ENCODE data around the gene KAZN.

KAZN gene

DNA sequence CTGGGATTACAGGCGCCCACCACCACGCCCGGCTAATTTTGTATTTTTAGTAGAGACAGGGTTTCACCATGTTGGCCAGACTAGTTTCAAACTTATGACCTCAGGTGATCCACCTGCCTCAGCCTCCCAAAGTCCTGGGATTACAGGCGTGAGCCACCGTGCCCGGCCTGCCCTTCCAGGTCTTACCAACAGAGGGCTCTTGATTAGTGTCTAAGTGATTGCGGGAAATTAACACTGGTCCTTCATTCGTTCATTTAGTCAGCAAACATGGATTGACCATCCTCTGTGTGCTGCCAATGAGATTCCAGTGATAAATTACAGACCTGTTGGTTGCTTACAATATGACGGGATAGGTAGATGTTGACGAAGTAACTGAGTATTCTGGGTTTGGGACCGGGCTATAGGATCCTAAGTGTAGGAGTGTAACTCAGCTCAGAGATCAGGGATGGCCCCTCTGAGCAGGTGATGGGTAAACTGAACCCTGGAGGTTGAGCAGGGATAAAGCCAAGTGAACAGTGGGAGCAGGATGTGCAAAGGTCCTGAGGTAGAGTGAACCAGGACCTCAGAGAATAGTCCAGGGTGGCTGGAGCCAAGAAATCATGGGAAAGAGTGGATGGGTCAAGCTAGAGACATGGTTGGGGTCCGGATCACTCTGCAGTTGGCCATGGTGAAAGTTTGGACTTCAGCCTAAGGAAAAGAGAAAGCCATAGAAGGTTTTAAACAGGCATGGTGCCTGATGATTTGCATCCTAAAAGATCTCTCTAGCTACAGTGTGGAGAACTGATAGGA is 171.2 kb downstream of the KAZN start:
- Histone ChIP-seq H3K4me1 (ENCODE audit: control insufficient read depth, insufficient read depth, low read length) (peaks cover 21% of the 10 kb centered on the region), H3K4me3 (ENCODE audit: low read depth, low read length) (no peak overlapping the region), H3K9ac (ENCODE audit: low read depth, low read length) (no peak overlapping the region), H3K9me3 (ENCODE audit: control insufficient read depth, insufficient read depth, low read length) (no peaks in the 10 kb centered on the region), H3K27me3 (ENCODE audit: control insufficient read depth, insufficient read depth, low read length) (no peaks in the 10 kb centered on the region), H3K36me3 (ENCODE audit: control insufficient read depth, insufficient read depth, low read length) (no peaks in the 10 kb centered on the region)

DNA sequence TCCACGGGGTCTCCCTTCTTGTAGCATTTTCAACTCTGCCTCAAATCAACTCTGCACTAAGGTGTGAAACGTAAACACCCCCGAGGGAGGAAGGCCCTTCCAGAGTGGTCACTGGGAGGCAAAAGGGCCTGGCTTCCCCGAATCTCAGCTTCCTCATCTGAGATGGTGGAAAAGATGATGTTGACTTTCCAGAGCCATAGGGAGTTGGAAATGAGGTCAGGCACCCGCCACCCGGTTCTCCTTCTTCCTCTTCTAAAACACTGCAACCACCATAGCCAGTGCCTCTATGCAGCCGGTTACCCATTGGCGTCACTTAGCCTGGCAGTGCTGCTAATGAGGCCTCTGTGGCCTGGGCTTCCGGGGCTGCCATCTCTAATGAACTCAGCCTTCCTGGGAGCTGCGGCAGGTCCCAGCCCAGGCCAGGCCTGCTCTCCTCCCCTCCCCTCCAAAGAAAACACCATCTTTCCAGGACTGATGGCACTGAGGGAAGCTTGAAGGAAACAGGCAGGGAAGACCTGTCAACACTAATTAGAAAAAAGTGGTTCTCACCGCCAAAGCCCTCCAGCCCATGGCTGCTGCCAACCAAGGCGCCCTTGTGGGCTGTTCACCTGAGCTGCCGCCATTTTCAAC is 175.0 kb downstream of the KAZN start:
- H3K9me3 ChIP-seq (ENCODE audit: control insufficient read depth, insufficient read depth, low read length), result no peaks in the 10 kb centered on the region
- H3K27me3 ChIP-seq (ENCODE audit: control insufficient read depth, insufficient read depth, low read length), result no peaks in the 10 kb centered on the region
- H3K9ac ChIP-seq (ENCODE audit: low read depth, low read length), result no peak overlapping the region
- H3K4me3 ChIP-seq (ENCODE audit: low read depth, low read length), result no peak overlapping the region
- no peaks in the 10 kb centered on the region for H3K36me3 ChIP-seq (ENCODE audit: control insufficient read depth, insufficient read depth, low read length)
- H3K4me1 ChIP-seq (ENCODE audit: control insufficient read depth, insufficient read depth, low read length), result peaks cover 3% of the 10 kb centered on the region

DNA sequence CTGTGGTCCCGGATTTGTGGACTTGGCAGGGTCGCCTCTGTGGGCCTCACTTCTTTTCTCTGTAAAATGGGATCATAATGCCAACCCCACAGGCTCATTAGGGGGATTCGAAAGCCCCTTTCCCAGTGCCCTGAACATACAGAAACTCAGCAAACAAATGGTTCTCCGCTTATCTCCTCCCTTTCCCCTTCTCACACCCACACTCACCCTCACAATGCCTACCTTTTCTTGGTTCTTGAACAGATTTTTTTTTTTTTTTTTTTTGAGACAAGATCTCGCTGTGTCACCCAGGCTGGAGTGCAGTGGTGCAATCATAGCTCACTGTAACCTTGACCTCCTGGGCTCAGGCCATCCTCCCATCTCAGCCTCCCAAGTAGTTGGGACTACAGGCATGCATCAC is 175.7 kb downstream of the KAZN start:
- Histone ChIP-seq H3K9ac (ENCODE audit: low read depth, low read length) (no peak overlapping the region), H3K36me3 (ENCODE audit: control insufficient read depth, insufficient read depth, low read length) (no peaks in the 10 kb centered on the region), H3K4me1 (ENCODE audit: control insufficient read depth, insufficient read depth, low read length) (no peaks in the 10 kb centered on the region), H3K4me3 (ENCODE audit: low read depth, low read length) (no peak overlapping the region), H3K27me3 (ENCODE audit: control insufficient read depth, insufficient read depth, low read length) (no peaks in the 10 kb centered on the region), H3K9me3 (ENCODE audit: control insufficient read depth, insufficient read depth, low read length) (no peaks in the 10 kb centered on the region)

DNA sequence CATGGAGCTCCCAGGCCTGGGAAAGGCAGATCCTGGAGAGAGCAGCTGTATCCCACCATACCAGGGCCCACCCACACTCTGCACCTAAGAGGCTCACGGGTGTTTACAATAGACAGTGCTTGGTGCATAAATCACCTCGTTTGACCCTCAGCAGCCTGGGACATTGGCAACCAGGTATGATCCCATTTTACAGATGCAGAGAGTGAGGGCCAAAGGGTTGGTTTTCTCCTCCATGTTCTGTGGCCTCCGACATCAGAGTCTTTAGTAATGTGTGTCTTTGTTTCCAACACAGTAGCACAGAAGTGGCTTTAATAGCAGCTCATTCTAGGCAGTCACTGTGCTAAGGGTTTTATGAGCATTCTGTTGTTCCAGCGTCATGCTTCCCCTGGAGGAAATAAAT is 176.5 kb downstream of the KAZN start:
- H3K4me3 ChIP-seq (ENCODE audit: low read depth, low read length), result no peak overlapping the region
- H3K27me3 ChIP-seq (ENCODE audit: control insufficient read depth, insufficient read depth, low read length), result no peaks in the 10 kb centered on the region
- no peaks in the 10 kb centered on the region for H3K36me3 ChIP-seq (ENCODE audit: control insufficient read depth, insufficient read depth, low read length)
- H3K9me3 ChIP-seq (ENCODE audit: control insufficient read depth, insufficient read depth, low read length), result no peaks in the 10 kb centered on the region
- no peaks in the 10 kb centered on the region for H3K4me1 ChIP-seq (ENCODE audit: control insufficient read depth, insufficient read depth, low read length)
- H3K9ac ChIP-seq (ENCODE audit: low read depth, low read length), result no peak overlapping the region

DNA sequence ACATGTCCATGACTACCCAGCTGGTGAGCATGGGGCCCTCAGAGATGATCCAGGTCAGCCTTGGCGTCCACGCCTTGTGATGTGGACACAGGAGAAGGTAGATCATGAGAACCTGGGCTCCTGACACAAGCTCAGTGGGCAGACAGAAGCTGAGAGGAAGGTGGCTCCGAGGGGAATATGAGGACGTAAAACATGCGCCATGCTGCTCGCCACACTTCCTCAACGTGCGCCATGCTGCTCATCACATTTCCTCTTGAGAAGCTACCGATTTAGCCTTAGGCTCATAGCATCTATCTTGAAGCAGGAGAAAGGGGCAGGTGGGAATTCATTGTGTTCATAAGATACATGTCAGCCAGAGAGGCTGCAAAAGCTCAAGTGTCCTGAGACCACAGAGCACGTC is 176.9 kb downstream of the KAZN start:
- no peaks in the 10 kb centered on the region for H3K36me3 ChIP-seq (ENCODE audit: control insufficient read depth, insufficient read depth, low read length)
- no peaks in the 10 kb centered on the region for H3K9me3 ChIP-seq (ENCODE audit: control insufficient read depth, insufficient read depth, low read length)
- no peaks in the 10 kb centered on the region for H3K4me1 ChIP-seq (ENCODE audit: control insufficient read depth, insufficient read depth, low read length)
- no peaks in the 10 kb centered on the region for H3K27me3 ChIP-seq (ENCODE audit: control insufficient read depth, insufficient read depth, low read length)
- no peak overlapping the region for H3K4me3 ChIP-seq (ENCODE audit: low read depth, low read length)
- H3K9ac ChIP-seq (ENCODE audit: low read depth, low read length), result no peak overlapping the region

DNA sequence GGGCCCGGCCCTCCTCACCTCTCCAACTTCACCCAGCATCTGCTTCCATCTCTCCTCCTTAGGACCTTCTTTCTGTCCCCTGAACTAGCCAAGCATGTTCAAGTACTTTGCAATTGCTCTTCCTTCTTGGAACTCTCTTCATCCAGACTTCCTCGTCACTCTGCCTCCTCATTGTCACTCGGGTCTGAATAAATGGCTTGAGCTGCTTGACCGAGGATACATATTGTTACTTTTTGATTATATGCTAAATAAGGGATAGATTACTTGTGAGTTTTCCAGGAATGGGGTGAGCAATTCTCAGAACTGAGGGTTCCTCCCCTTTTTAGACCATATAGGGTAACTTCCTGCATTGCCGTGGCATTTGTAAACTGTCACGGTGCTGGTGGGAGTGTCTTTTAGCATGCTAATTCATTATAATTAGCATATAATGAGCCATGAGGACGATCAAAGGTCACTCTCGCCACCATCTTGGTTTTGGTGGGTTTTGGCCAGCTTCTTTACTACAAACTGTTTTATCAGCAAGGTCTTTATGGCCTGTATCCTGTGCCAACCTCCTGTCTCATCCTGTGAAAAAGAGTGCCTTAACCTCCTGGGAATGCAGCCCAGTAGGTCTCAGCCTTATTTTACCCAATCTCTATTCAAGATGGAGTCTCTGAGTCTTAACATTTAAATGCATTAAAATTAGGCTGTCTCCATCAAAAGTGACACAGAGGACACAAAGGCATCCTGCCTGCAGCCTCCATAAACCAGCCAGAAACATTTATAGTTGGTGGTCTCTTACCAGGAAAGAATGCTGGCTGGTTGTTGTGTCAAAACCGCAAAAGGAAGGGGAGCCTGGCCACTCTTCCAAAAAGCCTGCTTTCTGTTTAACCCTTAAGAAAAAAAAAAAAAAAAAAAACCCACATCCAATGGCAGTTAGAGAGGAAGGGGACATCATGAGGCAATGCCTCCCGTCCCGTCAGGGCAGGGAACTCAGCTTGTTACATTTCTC is 179.3 kb downstream of the KAZN start:
- Histone ChIP-seq H3K36me3 (ENCODE audit: control insufficient read depth, insufficient read depth, low read length) (no peaks in the 10 kb centered on the region), H3K9me3 (ENCODE audit: control insufficient read depth, insufficient read depth, low read length) (no peaks in the 10 kb centered on the region), H3K4me3 (ENCODE audit: low read depth, low read length) (no peak overlapping the region), H3K4me1 (ENCODE audit: control insufficient read depth, insufficient read depth, low read length) (no peaks in the 10 kb centered on the region), H3K27me3 (ENCODE audit: control insufficient read depth, insufficient read depth, low read length) (no peaks in the 10 kb centered on the region), H3K9ac (ENCODE audit: low read depth, low read length) (no peak overlapping the region)

DNA sequence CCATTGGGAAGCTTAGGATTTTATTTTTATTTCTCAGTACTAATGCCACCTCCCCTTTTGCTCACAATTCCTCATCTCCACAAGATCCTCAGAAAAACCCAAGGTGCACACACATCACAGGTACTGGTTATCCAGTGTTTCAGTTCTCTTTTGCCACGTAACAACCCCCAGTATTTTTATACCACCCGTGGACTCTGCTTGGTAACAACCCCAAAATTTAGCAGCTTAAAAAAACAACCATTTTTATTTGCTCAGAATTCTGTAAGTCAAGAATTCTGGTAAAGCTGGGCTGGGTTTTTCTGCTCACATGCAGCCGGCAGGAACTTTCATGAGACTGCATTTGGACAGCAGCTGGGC is 180.0 kb downstream of the KAZN start:
- Histone ChIP-seq H3K4me1 (ENCODE audit: control insufficient read depth, insufficient read depth, low read length) (peaks cover 6% of the 10 kb centered on the region), H3K36me3 (ENCODE audit: control insufficient read depth, insufficient read depth, low read length) (no peaks in the 10 kb centered on the region), H3K4me3 (ENCODE audit: low read depth, low read length) (no peak overlapping the region), H3K9ac (ENCODE audit: low read depth, low read length) (no peak overlapping the region), H3K9me3 (ENCODE audit: control insufficient read depth, insufficient read depth, low read length) (no peaks in the 10 kb centered on the region), H3K27me3 (ENCODE audit: control insufficient read depth, insufficient read depth, low read length) (no peaks in the 10 kb centered on the region)

DNA sequence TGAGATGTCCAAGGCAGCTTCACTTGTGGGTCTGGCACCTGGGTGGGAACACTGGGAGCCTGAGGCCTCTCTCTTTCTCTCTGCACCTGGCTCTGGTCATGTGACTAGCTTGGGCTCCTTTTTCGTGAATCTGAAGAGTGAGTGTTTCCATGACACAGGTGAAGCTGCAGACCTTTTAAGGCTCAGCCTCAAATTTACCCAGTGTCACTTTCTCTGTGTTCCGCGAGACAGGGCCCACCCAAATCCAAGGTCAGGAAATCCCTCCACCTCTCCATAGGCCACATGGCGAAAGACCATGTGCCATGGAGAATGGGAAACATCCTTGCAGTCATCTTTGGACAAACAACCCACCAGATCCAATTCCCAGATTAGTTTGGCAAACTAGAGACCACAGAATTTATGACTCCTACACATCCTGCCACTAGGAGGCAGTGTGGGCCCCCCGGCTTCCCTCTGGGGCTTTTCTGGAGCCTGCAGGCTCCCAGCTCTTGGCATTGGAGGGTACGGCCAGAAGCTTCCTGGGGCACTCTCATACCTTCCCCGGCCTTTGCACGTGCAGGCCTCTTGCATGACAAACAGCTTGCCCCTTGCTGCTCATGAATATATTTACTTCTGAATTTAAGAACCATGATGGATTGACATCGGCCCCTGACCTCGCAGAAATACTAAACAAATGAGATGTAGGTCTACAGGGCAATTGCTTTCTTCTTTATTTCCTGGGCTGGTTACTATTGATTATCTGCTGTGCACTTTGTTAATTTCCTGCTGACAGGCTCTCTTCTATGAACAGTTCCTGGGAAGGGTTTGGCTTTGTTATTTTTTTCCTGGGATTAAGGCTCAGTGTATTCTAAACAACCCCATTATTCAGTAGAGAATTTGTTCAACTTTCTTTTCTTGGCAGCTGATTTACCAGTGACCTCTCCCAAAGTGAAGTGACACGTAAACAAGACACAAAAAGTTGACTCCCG is 180.7 kb downstream of the KAZN start:
- H3K36me3 ChIP-seq (ENCODE audit: control insufficient read depth, insufficient read depth, low read length), result no peaks in the 10 kb centered on the region
- H3K9ac ChIP-seq (ENCODE audit: low read depth, low read length), result no peak overlapping the region
- H3K27me3 ChIP-seq (ENCODE audit: control insufficient read depth, insufficient read depth, low read length), result no peaks in the 10 kb centered on the region
- H3K4me3 ChIP-seq (ENCODE audit: low read depth, low read length), result no peak overlapping the region
- H3K9me3 ChIP-seq (ENCODE audit: control insufficient read depth, insufficient read depth, low read length), result no peaks in the 10 kb centered on the region
- peaks cover 6% of the 10 kb centered on the region for H3K4me1 ChIP-seq (ENCODE audit: control insufficient read depth, insufficient read depth, low read length)

DNA sequence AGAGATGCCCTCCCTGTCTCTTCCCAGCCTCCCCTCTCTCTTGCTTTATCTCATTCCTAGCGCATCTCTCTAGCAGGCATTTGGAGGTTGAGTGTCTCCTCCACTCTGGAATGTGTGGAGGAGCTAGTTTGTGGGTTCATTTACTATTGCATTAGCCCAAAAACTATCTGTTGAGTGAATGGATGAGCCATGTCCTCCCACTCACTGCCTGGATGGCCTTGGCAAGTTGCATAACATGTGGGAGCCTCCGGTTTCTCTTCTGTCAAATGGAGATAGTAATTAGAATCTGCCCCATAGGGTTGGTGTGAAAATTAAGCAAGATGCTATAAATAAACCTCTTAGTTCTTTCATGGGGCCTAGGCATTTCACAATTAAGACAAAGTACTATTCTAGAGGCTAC is 181.8 kb downstream of the KAZN start:
- no peak overlapping the region for H3K9ac ChIP-seq (ENCODE audit: low read depth, low read length)
- peaks cover 6% of the 10 kb centered on the region for H3K4me1 ChIP-seq (ENCODE audit: control insufficient read depth, insufficient read depth, low read length)
- no peaks in the 10 kb centered on the region for H3K27me3 ChIP-seq (ENCODE audit: control insufficient read depth, insufficient read depth, low read length)
- H3K4me3 ChIP-seq (ENCODE audit: low read depth, low read length), result no peak overlapping the region
- H3K9me3 ChIP-seq (ENCODE audit: control insufficient read depth, insufficient read depth, low read length), result no peaks in the 10 kb centered on the region
- H3K36me3 ChIP-seq (ENCODE audit: control insufficient read depth, insufficient read depth, low read length), result no peaks in the 10 kb centered on the region

DNA sequence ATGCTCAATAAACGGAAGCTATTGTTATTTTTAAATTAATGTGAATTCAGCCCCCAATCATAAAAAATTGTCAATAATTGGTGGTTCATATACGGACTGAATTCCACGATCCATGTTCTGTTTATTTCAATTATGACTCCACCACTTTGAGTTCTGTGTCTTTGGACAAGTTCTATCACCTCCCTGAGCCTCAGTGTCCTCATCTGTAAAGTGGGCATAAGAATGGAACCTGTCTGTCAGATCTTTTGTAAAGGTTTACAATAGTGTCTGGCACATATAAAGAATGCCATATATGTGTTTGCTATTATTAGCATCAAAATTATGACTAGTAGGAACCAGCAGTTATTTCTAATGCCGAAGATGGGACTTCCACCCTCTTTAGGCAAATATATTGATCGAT is 183.3 kb downstream of the KAZN start:
- H3K9me3 ChIP-seq (ENCODE audit: control insufficient read depth, insufficient read depth, low read length), result no peaks in the 10 kb centered on the region

More for the DNA sequence above, 183.3 kb downstream of the KAZN start:
- Histone ChIP-seq H3K27me3 (ENCODE audit: control insufficient read depth, insufficient read depth, low read length) (no peaks in the 10 kb centered on the region), H3K9ac (ENCODE audit: low read depth, low read length) (no peak overlapping the region), H3K4me1 (ENCODE audit: control insufficient read depth, insufficient read depth, low read length) (peaks cover 9% of the 10 kb centered on the region), H3K36me3 (ENCODE audit: control insufficient read depth, insufficient read depth, low read length) (no peaks in the 10 kb centered on the region), H3K4me3 (ENCODE audit: low read depth, low read length) (no peak overlapping the region)
